Ishikawa (cell line): Measurements from ENCODE around the gene IQCH.

ENCODE experiments used
- CEBPB ChIP-seq: IDR thresholded peaks from 2 replicates; pipeline ENCODE4 v1.6.1; 2012
- CREB1 ChIP-seq: IDR thresholded peaks from 2 replicates; pipeline ENCODE4 v1.6.1; 2012; ENCODE audit warnings: low read depth
- EGR1 ChIP-seq: IDR thresholded peaks from 2 replicates; pipeline ENCODE4 v1.6.1; 2012
- EP300 ChIP-seq: IDR thresholded peaks from 2 replicates; pipeline ENCODE4 v1.6.1; 2012; ENCODE audit warnings: borderline replicate concordance
- RAD21 ChIP-seq: IDR thresholded peaks from 2 replicates; pipeline ENCODE4 v1.6.1; 2012; ENCODE audit warnings: low read depth
- REST ChIP-seq: IDR thresholded peaks from 2 replicates; pipeline ENCODE4 v1.6.1; 2012; ENCODE audit warnings: low read depth, mild to moderate bottlenecking
- TEAD4 ChIP-seq: IDR thresholded peaks from 2 replicates; pipeline ENCODE4 v1.6.1; 2012
- YY1 ChIP-seq: IDR thresholded peaks from 2 replicates; pipeline ENCODE4 v1.6.1; 2012; ENCODE audit warnings: low read depth
- TF ChIP-seq, protein P1 (sequence below): IDR thresholded peaks from 2 replicates; pipeline ENCODE4 v1.6.1; 2012

GRCh38 chr15:67415181-67415580, 160.6 kb downstream of the IQCH start:
- TF ChIP-seq CREB1 (no peak), RAD21 (no peak), TEAD4 (no peak), EGR1 (no peak), EP300 (no peak), CEBPB (no peak), REST (no peak), YY1 (no peak)
- TF ChIP-seq, protein P1, sequence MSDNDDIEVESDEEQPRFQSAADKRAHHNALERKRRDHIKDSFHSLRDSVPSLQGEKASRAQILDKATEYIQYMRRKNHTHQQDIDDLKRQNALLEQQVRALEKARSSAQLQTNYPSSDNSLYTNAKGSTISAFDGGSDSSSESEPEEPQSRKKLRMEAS: no peak
